NOMO-1 treated with dmso at 0.1 percent for 144 hours (cell line): ENCODE measurements around the gene GSTO2.
"Not testable (repeated sequence)": the region's sequence is repeated elsewhere in the genome, so short reads cannot be mapped to it uniquely, and the experiment has no call there.

ENCODE experiments used
- DNase-seq: peaks from one replicate; lab custom pipeline; 2025; ENCODE audit not compliant: unreplicated experiment; lab: John Stamatoyannopoulos, UW

The GSTO2 gene

GRCh38 chr10:104268713-104269645 lies at the start of gene GSTO2:
TSS of gene GSTO2 (plus strand) at chr10:104269184. CDS start at chr10:104274916, 5,732 bp downstream.
- peak; percentile 100 for DNase-seq

DNA sequence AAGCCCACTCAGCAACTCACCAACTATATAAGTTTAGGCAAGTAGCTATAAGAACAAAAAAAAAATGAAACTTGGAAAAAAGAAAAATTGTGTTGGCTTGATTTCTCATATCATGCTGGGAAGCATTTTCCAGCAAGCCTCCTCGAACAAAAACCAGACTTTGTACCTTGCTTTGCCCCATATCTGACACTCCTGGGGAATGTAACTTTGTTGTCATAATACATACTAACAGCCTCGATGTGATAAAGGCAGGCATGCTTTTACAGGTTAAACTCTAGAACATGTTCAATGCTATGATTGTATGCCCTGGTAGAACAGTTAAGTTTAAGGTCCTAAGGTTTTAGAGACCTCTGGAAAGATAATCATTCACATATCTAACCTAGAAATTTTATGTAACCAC lies 48.5 kb upstream of the GSTO2 start:
- DNase-seq: no peak

DNA sequence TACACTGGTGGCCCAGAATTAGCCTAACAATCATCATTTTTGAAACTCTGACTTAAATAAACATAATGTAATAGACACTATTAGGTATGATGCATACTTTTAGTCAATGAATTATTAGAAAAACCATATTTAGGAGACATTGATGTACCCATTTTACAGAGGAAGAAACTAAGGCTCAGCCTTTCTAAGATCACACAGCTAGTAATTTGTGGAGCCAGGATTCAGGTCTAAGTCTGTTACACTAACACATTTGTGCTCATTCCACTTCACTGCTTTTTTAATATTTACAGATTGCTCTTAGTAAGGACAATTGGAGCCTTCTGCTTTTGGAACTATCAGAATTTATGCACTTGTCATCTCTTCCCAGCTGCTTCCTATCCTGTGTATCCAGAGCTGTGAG lies 45.7 kb upstream of the GSTO2 start:
- no peak for DNase-seq

- DNase-seq: no peak
Measured at GRCh38 chr10:104230490-104230889, 38.5 kb upstream of the GSTO2 start.

GRCh38 chr10:104231784-104232612 lies 37.0 kb upstream of the GSTO2 start, which contains the start of gene CFAP43:
TSS of gene CFAP43 (minus strand) at chr10:104232364. CDS start at chr10:104232246, 118 bp downstream.
- DNase-seq: peak; percentile 94

DNA sequence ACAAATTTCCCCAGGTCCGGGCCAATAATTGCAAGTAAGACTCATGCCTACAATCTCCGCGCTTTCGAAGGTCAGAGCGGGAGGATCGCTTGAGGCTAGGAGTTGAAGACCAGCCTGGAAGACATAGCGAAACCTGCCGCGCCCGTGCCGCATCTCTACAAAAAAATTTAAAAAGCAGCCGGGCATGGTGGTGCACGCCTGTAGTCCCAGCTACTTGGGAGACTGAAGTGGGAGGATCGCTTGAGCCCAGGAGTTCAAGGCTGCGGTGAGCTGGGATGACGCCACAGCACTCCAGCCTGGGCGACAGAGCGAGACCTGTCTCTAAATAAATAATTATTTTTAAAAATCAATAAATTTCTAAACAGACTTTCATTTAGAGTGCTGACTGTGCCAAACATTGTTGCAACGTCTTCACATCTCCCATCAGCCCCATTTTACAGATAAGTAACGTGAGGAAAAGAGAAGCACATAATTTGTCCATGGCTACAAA lies 36.3 kb upstream of the GSTO2 start:
- DNase-seq: no peak

GRCh38 chr10:104233817-104234216 lies 35.2 kb upstream of the GSTO2 start:
- DNase-seq: no peak

- no peak for DNase-seq
Measured at GRCh38 chr10:104234934-104235333, 34.0 kb upstream of the GSTO2 start.

DNA sequence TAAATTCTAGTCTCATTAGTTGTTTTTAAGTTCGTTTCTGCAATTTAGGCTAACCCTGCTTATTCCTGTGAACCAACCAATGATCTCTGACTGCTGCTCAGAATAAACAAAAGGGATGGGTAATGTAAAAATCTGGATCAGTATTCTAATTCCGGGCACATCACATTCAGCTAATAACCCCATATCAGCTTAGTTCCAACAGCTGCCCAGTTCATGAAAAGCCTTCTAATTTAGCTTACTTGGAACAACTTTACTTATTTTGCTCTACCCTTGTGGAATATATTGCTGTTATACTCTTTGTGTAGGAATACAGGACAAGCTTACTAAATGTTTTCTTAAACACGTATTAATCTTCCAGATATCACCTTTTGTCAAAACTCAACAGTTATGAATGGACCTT lies 33.2 kb upstream of the GSTO2 start:
- no peak for DNase-seq

GRCh38 chr10:104240078-104240477 lies 28.9 kb upstream of the GSTO2 start:
- no peak for DNase-seq

GRCh38 chr10:104242545-104242944 lies 26.4 kb upstream of the GSTO2 start:
- DNase-seq: no peak

GRCh38 chr10:104243009-104243408 lies 26.0 kb upstream of the GSTO2 start:
- not testable (repeated sequence) for DNase-seq

DNA sequence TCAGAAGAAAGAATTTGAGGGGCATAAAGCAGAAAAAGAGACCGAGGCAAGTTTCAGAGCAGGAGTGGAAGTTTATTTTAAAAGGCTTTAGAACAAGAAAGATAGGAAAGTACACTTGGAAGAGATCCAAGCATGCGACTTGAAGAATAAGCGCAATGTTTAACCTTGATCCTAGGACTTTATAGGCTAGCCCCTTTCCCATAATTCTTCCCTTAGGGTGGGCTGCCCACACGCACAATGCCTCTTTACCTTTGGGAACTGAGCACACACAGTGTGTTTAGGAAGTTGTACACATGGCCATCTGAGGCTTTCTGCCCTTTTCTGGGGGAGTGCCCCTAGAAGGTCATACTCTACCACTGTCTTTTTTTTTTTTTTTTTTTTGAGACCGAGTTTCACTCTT lies 25.5 kb upstream of the GSTO2 start:
- no peak for DNase-seq

GRCh38 chr10:104245066-104245632 lies 23.8 kb upstream of the GSTO2 start:
- no peak for DNase-seq

- DNase-seq: no peak
Measured at GRCh38 chr10:104246976-104247375, 22.0 kb upstream of the GSTO2 start.

GRCh38 chr10:104247513-104248146 lies 21.4 kb upstream of the GSTO2 start:
- no peak for DNase-seq

- DNase-seq: not testable (repeated sequence)
Measured at GRCh38 chr10:104248931-104249330, 20.1 kb upstream of the GSTO2 start.

DNA sequence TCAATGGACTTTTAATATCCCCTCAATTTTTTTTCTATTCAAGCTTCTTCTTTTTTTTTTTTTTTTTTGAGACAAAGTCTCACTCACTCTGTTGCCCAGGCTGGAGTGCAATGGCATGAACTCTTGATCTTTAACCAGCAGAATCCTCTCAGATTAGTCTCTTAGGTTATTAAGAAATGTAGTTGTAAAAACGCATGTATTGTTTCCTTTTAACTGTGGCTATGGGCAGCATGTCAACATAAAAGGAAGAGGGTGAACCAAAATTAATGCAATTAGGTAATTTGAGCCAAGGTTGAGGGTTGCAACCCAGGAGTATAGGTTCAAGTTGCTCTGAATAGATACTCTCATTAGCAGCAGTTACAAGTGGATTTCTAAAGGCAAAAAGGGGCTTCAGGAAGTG lies 18.6 kb upstream of the GSTO2 start:
- peak; percentile 13 for DNase-seq

- no peak for DNase-seq
Measured at GRCh38 chr10:104251443-104251842, 17.5 kb upstream of the GSTO2 start.

- no peak for DNase-seq
Measured at GRCh38 chr10:104252368-104252767, 16.6 kb upstream of the GSTO2 start.

- DNase-seq: no peak
Measured at GRCh38 chr10:104253106-104253505, 15.9 kb upstream of the GSTO2 start.
